ENCODE measurements around the gene PVALEF.

PVALEF gene

DNA sequence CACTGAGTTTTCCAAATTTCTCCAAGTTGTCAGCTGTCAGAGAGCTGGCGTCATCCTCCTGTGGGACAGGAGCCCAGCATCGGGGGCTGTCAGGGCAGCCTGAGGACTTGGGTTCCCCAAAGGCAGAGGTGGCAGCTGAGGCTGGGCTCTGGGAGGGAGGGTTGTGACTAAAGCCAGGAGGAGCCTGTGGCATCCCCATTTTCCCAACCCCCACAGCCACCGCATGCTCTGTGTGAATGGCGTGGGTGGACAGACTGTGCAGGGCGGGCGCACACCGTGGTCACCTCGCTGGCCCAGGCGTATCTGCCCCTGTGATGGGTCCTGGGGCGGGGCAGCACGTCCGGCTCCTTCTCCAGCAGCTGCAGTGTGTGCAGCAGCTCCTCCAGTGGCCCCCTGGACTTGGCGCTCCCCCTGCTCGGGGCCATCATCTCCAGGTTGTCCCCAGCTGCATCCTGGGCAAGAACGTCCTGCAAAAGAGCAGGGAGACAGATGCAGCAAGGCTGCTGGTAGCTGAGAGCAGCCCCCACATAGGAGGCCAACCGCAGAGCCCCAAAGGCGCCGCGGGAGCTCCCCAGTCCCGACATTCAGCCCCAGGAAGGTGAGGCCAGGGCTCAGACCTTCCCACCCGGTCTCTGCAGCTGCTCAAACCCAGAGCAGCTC is 32.7 kb downstream of the PVALEF start:
- no peak for DNase-seq (ENCODE audit: low spot score)

DNA sequence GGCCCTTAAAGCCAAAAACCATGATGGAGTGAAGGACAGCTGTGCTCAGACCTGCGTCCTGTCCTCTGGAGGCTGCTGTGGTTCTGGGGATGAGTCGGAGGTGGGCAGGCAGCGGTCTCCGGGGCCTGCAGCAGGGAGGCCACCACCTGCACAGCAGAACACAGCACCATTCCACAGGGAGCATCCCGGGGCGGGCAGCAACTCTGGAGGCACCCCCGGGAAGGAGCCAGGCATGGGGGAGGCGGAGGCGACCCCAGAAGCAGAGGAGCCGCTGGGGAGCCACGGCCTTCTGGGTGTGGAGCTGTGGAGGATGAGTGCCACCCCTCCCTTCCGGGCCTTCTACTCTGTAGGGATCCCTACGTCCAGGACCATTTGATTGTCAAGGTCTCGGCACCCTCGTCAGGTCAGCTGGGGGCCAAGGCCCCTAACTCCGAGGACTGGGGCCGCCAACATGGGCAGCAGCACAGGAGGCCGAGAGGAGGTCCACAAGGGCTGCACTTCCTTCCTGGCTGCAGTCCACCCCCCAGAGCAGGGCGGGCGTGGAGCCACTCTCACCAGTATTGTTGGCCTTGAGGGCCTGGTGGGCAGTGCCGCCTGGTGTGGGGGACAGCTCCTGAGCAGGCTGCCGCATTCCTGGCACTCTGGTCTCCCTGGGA is 33.6 kb downstream of the PVALEF start:
- DNase-seq (ENCODE audit: low spot score): no peak

DNA sequence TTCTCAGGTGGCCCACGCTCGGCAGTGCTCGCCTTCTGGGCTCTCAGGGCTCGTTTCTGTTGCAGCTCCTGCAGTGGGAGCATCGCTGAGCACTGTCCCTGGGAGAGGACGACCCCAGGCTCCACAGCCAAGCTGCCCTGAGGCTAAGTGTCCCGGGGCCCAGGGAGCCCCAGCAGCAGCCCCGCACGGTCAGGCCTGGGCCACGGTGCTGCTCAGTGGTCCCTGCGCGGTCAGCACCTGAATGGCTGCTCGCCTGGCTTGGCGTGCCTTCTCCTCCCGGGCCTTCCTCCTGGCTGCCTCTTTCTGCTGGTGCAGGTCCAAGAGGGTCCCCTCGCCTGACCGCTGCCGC is 34.1 kb downstream of the PVALEF start:
- no peak for DNase-seq (ENCODE audit: low spot score)

GRCh38 chr17:81200201-81200600 is 34.9 kb downstream of the PVALEF start:
- no peak for DNase-seq (ENCODE audit: low spot score)

DNA sequence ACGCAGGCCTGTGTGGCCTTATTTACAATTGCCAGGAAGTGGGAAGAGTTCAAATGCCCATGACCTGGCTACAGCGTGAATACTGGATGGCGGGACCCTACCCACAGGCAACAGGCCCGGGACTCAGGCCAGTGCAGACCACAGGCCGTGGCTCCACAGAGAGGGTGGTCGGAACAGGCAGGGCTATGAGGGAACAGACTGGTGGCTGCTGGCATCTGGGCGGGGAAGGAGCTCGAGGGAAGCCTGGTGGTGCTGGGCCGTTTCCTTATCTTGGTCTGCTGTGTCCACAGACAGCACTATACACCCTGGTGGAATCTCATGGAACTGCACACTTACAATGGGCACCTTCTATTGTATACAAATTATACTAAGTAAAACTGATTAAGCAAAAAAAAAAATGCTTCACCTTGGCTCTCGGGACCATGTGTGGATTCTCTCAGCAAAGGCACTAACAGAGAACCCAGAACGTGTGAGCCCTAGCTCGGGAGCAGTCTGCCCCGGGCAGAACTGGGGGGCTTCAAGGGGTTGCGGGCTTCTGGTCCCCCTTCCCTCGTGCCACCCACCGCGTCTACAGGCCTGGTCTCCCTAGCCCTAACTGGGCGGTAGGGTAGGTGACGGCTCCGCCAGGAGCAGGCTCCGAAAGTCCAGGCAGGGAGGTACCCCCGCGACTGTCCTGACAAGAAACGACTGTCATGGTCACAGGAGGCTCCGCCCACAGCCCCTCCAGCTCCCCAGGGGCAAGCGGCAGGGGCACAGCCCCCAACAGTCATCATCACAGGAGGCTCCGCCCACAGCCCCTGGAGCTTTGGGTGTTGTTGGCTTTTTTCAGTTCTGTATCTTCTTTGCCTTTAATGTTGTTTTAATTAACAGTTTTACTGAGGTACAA is 35.6 kb downstream of the PVALEF start:
- DNase-seq (ENCODE audit: low spot score): peak; percentile 80

- no peak for DNase-seq (ENCODE audit: low spot score)
Observed at GRCh38 chr17:81202318-81202717, 37.0 kb downstream of the PVALEF start.

DNA sequence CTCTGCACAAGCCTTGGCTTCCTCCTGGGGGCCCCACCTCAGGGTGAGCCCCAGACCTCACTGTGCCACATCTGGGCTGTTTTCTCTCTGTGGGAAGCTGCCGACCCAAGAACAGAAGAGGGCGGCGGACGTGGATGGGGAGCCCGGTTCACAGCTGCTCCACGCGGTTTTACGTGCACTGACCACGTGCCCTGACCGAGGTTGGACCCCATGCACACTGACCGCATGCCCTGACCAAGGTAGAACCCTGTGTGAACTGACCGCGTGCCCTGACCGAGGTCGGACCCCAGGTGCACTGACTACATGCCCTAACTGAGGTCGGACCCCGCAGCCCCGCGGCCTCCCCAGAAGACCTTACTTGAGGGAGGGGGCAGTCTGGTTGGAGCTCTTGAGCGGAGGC is 37.8 kb downstream of the PVALEF start:
- no peak for DNase-seq (ENCODE audit: low spot score)

- DNase-seq (ENCODE audit: low spot score): no peak
Observed at GRCh38 chr17:81204578-81204977, 39.3 kb downstream of the PVALEF start.

GRCh38 chr17:81206166-81206565 is 40.9 kb downstream of the PVALEF start:
- no peak for DNase-seq (ENCODE audit: low spot score)

GRCh38 chr17:81206657-81207056 is 41.4 kb downstream of the PVALEF start:
- no peak for DNase-seq (ENCODE audit: low spot score)

- DNase-seq (ENCODE audit: low spot score): no peak
Observed at GRCh38 chr17:81207610-81208581, 42.6 kb downstream of the PVALEF start.

DNA sequence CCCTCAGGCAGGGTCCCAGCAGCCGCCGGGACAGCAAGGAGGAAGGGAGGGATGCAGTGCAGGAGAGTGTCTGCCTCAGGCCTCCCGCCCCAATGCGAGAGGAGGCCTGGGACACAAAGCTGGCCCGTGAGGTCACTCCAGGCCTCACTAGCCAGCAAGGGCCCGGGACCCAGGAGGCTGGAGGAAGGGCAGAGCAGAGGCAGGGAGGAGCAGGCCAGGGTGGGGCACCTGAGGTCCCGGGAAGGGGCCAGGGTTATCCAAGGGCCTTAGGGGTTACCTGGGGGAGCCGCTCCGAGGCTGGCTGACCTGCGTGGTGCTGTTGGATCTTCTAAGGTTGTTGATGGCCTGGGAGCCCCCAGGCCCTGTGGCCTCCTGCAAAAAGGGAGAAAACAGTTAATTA is 43.3 kb downstream of the PVALEF start:
- DNase-seq (ENCODE audit: low spot score): no peak

GRCh38 chr17:81209141-81209540 is 43.8 kb downstream of the PVALEF start:
- no peak for DNase-seq (ENCODE audit: low spot score)

GRCh38 chr17:81210466-81210865 is 45.2 kb downstream of the PVALEF start:
- no peak for DNase-seq (ENCODE audit: low spot score)

DNA sequence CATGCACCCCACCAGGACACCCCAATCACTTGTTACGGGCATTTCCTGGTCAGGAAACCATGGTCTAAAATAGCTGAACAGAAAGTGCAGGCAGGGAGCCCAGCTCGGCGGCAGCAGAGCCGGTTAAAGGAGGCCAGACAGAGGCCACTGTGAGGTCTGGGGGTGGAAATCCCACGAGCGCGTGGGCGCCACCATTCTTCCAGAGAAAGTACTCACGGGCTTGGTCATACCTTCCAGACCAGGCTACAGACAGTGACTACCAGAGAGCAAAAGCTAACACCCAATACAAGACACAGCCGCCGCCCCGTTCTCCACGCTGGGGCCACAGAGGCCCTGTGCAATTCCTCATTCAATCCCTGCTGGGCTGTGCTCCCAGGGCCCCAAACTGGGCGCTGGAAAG is 45.6 kb downstream of the PVALEF start:
- DNase-seq (ENCODE audit: low spot score): no peak

DNA sequence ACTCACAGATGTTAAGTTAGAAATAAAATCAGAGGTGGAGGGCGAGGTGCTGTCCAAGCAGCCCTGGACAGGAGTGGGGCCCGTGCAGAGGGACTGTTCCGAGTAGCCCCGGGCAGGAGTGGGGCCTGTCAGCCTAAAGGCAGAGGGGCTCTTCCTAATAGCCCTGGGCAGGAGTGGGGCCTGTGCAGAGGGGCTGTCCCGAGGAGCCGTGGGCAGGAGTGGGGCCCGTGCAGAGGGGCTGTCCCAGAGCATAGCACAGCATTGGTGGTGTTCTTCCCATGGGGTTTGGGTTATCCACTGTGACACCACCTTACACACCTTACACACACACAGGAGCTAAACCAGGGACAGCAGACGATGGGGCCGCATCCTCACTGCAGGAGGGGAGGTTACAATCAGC is 47.1 kb downstream of the PVALEF start:
- DNase-seq (ENCODE audit: low spot score): no peak

DNA sequence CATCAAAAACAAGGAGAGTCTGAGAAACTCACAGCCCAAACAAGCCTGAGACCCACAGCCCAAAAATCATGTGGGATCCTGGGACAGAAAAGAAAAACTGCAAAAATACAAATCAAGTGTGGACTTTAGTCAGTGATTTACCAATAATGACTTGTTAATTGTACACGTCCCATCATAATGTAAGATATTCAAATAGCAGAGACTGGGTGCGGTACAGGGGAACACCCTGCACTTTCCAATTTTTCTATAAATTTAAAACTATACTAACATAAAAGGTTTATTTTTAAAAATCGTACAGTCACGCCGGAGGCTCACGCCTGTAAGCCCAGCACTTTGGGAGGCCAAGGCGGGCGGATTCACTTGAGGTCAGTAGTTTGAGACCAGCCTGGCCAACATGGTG is 48.7 kb downstream of the PVALEF start:
- no peak for DNase-seq (ENCODE audit: low spot score)

DNA sequence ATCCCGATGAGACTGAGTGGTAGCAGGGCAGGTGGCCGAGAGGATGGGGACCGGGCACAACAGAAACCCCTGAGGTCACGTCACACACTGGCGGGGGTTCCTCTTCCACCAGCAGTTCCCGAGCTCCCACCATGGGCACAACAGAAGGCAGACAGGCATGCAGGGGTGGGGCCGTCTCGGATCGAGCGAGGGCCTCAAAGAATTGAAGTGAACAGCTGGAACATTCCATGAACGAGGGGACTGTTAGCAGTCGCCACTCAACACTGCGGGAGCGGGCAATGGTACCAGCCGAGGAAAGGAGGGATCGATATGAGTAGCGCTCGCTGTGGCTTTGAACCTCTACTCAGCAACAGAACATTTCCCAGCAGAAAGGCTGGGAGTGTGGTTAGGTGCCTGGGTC is 52.2 kb downstream of the PVALEF start:
- DNase-seq (ENCODE audit: low spot score): no peak

GRCh38 chr17:81218459-81218858 is 53.2 kb downstream of the PVALEF start:
- DNase-seq (ENCODE audit: low spot score): no peak

GRCh38 chr17:81218991-81219390 is 53.7 kb downstream of the PVALEF start:
- DNase-seq (ENCODE audit: low spot score): no peak

GRCh38 chr17:81219476-81220180 is 54.3 kb downstream of the PVALEF start:
- no peak for DNase-seq (ENCODE audit: low spot score)
